GM12873 (cell line): ENCODE data around the gene PLPPR1.

Source experiments
- CTCF ChIP-seq: IDR thresholded peaks from 2 replicates; pipeline ENCODE4 v1.5.1; 2012; ENCODE audit warnings: low read depth, mild to moderate bottlenecking, moderate library complexity, low read length, control low read depth; ENCODE audit not compliant: insufficient read depth; ENCODE audit errors: missing control alignments

Gene PLPPR1

GRCh38 chr9:101342595-101342994 lies 314.1 kb downstream of the PLPPR1 start:
- no peak for TF ChIP-seq CTCF

- no peak for TF ChIP-seq CTCF
Measured at GRCh38 chr9:101350285-101350684, 321.8 kb downstream of the PLPPR1 start.

GRCh38 chr9:101352892-101353463 lies 324.5 kb downstream of the PLPPR1 start:
- no peak for TF ChIP-seq CTCF

GRCh38 chr9:101353683-101354082 lies 325.2 kb downstream of the PLPPR1 start:
- no peak for TF ChIP-seq CTCF

- no peak for TF ChIP-seq CTCF
Measured at GRCh38 chr9:101354143-101354764, 325.7 kb downstream of the PLPPR1 start.

GRCh38 chr9:101354765-101355708 lies 326.5 kb downstream of the PLPPR1 start:
- no peak for TF ChIP-seq CTCF

GRCh38 chr9:101356619-101357018 lies 328.1 kb downstream of the PLPPR1 start:
- no peak for TF ChIP-seq CTCF
